Stimulated activated CD8-positive, alpha-beta memory T cell treated with anti-CD3 and anti-CD28 coated beads, Interleukin-2, amount 100 ng/mL, for 1 hour (primary cell): ENCODE results near the gene C1QTNF9B.
A peak's percentile ranks its signal among the peaks of the same experiment; 100 is the strongest.
"Not testable (repeated sequence)": the region's sequence is repeated elsewhere in the genome, so short reads cannot be mapped to it uniquely, and the experiment has no call there.

Experiments used
- DNase-seq, 2 donors: peaks; one replicate each; pipeline ENCODE4 v3.0.0-alpha.2; 2020; ENCODE audit warnings: low read depth in 2 of 2

C1QTNF9B gene

DNA sequence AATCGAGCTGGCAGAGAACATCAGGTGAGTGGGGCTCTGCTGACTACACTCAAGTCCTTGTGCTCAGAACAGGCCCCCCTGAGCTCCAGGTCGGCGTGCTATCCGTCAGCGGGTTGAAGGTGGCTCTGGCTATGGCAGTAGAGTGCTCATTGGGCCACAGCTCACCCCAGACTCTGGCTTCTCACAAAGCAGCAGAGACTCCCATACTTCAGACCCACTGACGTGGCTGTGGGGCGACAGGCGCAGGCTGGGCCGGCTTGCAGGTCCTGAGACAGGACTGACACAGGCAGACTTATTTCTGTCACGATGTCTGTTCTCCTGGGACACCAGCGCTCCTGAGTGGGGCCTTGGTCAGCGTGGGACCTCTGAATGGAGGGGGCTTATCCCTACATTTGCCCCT is 2.6 kb downstream of the C1QTNF9B start:
- DNase-seq, result not testable (repeated sequence)

DNA sequence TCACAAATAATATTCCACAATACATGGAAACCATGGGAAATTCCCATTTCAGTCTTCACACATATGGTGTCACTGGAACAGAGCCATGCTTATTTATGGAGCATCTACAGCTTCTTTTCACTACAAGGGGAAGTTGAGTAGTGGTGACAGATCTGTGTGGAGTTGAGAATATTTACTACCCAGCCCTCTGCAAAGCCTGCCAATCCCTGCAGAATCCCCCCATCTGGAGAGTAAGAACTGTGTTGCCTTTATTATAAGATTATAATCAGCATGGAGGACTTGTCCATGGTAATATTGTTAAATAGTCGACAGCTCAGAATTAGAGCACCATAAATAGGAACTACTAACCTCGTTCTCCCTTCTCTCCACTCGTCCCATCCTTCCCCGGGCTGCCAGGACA is 3.5 kb downstream of the C1QTNF9B start:
- not testable (repeated sequence) for DNase-seq

DNA sequence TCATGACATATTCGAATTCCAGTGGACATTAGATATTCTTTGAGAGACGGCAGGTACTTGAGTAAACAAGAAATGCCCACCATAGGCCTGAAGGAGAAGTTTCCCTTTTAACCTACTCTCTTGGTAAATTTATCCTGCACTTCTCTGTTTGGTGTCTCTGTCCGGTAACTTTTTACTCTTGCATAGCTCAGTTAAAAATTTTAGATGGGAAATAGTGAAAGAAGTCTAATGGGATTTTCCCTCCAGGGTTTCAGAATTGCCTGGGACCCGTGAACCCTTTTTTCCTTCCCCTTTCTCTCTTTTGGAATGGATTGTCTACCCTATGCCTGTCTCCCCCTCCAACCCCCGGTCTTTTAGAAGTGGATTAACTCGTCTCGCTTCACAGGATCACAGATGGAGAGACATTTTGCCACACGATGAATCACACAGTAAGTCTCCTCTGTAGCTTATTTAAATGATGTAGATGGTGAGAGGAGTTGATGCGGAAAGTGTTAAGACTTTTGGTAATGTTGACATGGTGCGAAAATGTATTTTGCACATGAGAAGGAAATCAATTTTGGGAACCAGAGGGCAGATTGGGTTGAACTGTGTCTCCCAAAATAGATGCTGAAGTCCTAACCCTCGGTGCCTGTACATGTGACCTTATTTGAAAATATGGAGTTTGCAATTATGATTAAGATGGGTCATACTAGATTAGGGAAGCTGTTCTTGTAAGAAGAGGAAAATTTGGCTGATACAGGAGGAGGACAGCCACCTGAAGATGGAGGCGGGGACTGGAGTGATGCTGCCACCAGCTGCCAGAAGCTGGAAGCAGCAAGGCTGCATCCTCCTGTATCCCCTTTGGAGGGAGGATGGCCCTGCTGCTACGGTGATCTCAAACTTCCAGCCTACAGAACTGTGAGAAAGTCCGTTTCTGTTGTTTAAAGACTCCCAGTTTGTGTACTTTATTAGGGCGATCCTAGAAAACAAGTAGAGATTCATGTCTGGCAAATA is 7.4 kb downstream of the C1QTNF9B start:
- DNase-seq, result no peak

- DNase-seq, result peak; percentile 72 to 81
Measured at GRCh38 chr13:23888658-23889614, 8.4 kb downstream of the C1QTNF9B start, which contains the start of gene MIPEP. MIPEP (minus strand) TSS chr13:23889400; CDS start chr13:23889320, 80 bp downstream.

DNA sequence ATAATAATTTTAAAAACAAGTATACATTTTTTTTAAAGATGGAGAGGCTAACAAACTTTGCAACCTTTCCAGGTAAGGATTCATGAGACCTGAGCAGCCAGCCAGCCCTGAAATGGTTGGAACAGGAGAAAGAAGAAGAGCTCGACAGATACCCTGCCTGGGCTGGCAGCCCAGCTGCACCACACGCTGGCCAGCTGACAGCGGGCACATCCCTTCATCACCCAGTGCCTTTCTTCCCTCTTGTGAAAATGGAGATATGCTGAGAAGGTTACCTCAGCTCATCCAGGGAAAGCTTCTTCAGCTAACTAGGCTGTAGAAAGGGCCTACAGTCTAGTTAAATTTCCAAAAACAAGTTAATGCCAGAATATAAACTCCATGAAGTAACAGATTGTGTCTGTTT is 12.9 kb downstream of the C1QTNF9B start:
- DNase-seq, result not testable (repeated sequence)

DNA sequence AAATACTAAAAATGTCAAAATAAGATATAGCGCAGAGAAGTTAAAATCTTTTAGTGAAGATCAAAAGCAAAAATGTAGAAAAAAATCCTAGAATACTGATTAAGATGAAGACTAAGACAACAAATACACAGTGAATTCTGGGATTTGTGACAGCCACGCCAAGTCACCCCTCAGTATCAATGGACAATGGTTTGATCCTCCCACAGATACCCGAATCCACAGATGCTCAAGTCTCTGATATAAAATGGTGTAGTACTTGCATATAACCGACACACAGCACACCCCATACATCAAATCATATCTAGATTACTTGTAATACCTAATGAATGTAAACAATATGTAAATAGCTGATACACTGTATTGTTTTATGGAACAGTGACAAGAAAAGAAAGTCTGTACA is 14.0 kb downstream of the C1QTNF9B start:
- no peak for DNase-seq

GRCh38 chr13:23881402-23881800 is 15.9 kb downstream of the C1QTNF9B start:
- not testable (repeated sequence) for DNase-seq

DNA sequence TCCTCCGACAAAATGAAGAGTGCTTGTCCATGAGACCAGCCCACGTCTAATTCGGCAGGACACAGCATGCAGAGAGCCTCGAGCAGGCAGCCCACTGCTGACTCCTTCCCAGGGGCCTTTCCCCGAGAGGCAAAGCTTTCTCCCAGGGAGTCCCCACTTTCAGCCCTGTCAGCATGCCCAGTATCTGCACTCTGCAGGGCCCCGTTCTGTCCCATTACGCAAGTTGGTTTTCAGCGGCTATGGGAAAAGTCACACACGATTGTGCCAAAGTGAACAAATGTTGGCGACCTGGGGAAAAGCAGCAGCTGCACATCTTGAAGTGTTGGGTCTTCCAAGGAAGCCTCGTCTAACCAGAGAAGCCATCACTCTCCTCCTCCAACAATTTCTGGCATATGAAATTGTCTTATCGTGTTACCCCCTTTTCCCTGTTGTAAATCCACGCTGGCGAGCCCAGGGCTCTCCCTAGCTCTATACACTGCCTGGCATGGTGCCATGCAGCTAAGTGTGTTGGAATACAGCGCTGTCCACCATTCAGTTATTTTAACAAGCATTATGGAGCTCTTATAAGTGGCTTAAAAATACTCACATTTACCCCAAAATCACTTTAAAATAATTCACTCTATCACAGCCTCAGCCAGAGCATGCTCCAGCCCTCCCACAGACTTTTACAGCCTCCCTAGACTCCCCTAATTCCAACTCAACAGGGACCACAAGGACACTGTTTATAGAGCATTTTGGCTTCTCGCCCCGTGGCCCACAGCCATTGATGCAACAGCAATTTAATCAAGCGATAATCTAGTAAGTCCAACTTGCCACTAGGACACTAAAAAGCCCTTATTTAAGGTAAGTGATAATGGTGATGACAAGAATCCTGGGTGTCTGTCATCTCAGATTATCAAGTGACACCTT is 16.6 kb downstream of the C1QTNF9B start:
- not testable (repeated sequence) for DNase-seq

GRCh38 chr13:23877286-23877685 is 20.0 kb downstream of the C1QTNF9B start:
- no peak for DNase-seq

DNA sequence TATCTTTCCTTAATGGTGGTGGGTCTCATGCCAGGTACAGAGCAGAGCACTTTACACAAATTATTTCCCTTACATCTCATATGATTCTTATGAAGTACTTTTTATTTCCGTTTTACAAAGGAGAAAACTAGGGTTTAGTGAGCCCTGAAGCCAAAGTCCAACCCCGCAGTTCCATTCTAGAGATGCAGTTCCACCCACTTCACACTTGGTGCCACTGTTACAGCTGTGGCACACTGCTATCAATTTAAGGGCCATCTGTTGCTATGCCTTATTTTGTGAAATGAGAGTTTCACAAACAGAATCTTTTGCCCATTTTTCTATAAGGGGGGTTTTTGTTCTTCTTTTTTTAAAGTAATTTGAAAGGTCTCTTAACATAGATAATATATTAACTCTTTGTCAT is 21.0 kb downstream of the C1QTNF9B start:
- DNase-seq, result no peak

GRCh38 chr13:23871616-23872220 is 25.6 kb downstream of the C1QTNF9B start:
- no peak for DNase-seq

DNA sequence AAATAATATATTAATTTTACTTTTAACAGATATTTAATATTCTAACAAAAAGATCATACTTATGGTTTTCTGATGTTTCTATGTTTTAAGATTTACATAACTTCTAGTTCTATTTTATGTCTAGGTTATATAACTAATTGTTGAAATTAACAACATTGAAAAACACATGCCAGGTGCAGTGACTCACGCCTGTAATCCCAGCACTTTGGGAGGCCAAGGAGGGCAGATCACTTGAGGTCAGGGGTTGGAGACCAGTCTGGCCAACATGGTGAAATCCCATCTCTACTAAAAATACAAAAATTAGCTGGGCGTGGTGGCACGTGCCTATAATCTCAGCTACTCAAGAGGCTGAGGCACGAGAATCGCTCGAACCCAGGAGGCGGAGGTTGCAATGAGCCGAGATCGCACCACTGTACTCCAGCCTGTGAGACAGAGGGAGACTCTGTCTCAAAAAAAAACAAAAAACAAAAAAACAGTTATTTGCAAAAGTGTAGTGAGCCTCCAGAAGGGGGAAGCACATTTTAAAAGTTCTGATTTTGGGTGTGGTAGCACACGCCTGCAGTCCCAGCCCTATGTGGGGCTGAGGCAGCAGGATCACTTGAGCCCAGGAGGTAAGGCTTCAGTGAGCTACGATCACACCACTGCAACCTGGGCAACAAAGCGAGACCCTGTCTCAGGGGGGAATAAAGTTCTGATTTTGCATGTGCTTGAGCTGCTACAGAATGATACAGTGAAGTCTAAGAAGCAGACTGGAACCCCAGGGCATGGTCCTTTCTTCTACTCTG is 26.8 kb downstream of the C1QTNF9B start:
- no peak for DNase-seq

- DNase-seq, result no peak
Measured at GRCh38 chr13:23868521-23868920, 28.8 kb downstream of the C1QTNF9B start.

- no peak for DNase-seq
Measured at GRCh38 chr13:23867027-23867491, 30.2 kb downstream of the C1QTNF9B start.

DNA sequence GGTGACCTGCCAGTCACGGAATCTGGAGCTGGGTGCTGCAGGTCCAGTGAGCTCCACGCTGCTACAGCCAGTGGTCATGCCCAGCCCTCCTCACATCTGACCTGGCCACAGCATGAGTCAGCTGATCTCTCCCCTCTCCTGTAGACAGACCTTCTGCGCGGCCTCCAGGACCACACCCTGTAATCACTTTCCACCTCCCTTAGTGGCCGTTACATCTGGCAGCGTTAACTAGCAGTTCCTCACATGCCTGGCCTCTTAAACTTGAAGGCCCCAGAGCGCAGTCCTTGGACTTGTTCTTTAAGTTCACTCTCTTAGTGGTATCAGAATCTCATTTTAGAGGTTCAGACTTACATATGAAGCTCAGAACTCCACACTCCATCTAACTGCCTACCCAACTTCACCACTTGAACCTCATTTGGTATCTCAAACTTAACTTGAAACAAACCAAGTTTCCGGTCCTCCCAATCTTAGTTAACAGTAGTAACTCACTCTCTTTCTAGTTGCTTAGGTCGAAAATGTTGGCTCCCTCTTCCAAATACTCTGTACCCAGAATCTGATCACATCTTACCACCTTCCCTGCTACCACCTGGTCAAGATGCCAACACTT is 30.8 kb downstream of the C1QTNF9B start:
- DNase-seq, result no peak

DNA sequence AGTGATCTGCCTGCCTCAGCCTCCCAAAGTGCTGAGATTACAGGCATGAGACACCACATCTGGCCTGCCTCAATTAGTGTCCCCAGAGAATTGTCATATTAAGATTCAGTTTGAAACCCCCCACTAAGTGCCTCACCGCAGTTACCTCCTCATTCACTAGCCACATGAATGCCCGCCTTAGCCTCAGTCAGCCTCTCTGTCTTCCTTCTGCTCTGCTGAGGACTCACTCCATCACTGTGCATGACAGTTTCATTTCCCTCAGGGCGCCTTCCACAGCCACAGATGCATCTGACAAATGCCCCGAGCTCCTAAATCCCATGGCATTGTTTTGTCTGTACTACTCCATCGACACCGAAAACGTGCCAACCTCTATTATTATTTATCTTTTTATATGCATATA is 31.4 kb downstream of the C1QTNF9B start:
- no peak for DNase-seq

DNA sequence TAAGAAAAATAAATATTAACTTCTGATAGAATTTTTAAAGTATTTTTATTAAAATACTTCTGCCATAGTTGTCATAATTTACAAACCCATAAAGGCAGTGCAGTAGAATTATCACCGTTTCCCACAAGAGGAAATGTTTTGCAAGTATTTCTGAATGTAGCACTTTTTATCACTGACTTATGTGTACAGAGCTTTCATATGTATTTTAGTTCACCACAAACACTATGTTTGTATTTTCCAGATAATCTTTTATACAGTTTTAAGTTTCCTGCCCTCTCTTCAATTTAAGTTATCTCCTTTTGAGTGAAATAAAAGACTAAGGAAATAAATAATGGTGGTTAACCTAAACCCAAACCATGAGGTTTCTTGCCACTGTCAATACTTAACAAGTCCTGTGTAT is 32.3 kb downstream of the C1QTNF9B start:
- no peak for DNase-seq

DNA sequence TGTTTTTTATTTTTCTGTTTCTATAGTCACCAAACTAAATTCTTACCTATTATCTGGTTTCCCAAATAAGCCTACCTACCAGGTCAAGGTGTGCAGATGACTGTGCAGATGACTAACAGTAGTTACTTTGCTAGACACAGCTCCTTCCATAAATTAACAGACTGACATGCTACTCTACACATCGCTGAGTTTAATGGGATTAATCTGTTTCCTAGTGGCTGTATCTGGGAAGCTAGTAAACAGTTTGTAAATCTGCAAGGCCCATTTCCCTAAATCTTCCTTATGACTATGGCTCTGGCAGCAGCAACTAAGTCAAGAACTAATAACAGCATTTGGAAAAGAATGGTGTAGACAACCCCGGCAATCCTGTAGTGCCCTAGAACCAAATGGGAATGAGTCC is 36.0 kb downstream of the C1QTNF9B start:
- no peak for DNase-seq

- no peak for DNase-seq
Measured at GRCh38 chr13:23859904-23860303, 37.4 kb downstream of the C1QTNF9B start.
